IMR-90 (cell line): ENCODE measurements around the gene ANKDD1A. TPM values are rescaled to one million over a fixed set of nuclear protein-coding genes. Genes with fewer than 3 reads are reported as not detected.

ENCODE experiments used
- ATAC-seq: fragments of 200-7000 bp; cut with Tn5 transposase; 2 replicates; pipeline ENCODE4 v1.9.1; 2020; ENCODE audit warnings: low read depth, mild to moderate bottlenecking, moderate library complexity
- BruUV-seq: library from RNA; stranded (reverse); fragments of 400-500 nt; replicated peaks from 2 replicates; lab custom pipeline; 2021; lab: Mats Ljungman, UMichigan
- CTCF ChIA-PET: fragments of 300-600 bp; formaldehyde crosslinking; extraction: SDS; loops from one replicate; lab custom pipeline; 2021; ENCODE audit warnings: antibody characterized with exemption; lab: Yijun Ruan, JAX
- POLR2A ChIA-PET: fragments of 300-600 bp; sonication (Branson Sonifier 250); formaldehyde crosslinking; loops from one replicate; lab custom pipeline; 2022; ENCODE audit warnings: antibody characterized with exemption; ENCODE audit not compliant: unreplicated experiment; lab: Charles Lee
- DNase-seq: peaks from one replicate; pipeline ENCODE4 v3.0.0; 2013
- H2AFZ ChIP-seq: replicated peaks from 2 replicates; pipeline ENCODE3; 2013; ENCODE audit warnings: low read length, mild to moderate bottlenecking; ENCODE audit not compliant: poor library complexity
- H2AK5ac ChIP-seq: 2 replicates; pipeline ENCODE4 v1.6.1; 2013; ENCODE audit warnings: low read depth, low read length, inconsistent platforms
- H2AK9ac ChIP-seq: replicated peaks from 2 replicates; pipeline ENCODE3; 2013; ENCODE audit warnings: mild to moderate bottlenecking, low read depth, low read length, moderate library complexity; ENCODE audit not compliant: poor library complexity
- H2BK120ac ChIP-seq: 2 replicates; pipeline ENCODE4 v1.6.1; 2013; ENCODE audit warnings: low read depth, low read length, inconsistent platforms
- H2BK15ac ChIP-seq: 3 replicates; pipeline ENCODE4 v1.6.1; 2013; ENCODE audit warnings: low read depth, low read length, inconsistent platforms
- H2BK20ac ChIP-seq: 2 replicates; pipeline ENCODE4 v1.6.1; 2013; ENCODE audit warnings: low read depth, mild to moderate bottlenecking, inconsistent platforms, low read length, moderate library complexity
- H2BK5ac ChIP-seq: 2 replicates; pipeline ENCODE4 v1.6.1; 2013; ENCODE audit warnings: mild to moderate bottlenecking, low read depth, low read length, inconsistent platforms; ENCODE audit not compliant: poor library complexity, severe bottlenecking
- H3K14ac ChIP-seq: replicated peaks from 2 replicates; pipeline ENCODE4 v1.6.1; 2013; ENCODE audit warnings: low read depth, low read length, inconsistent platforms
- H3K18ac ChIP-seq: 2 replicates; pipeline ENCODE4 v1.6.1; 2013; ENCODE audit warnings: low read depth, low read length, control low read depth
- H3K23ac ChIP-seq: 2 replicates; pipeline ENCODE4 v1.6.1; 2013; ENCODE audit warnings: low read depth, low read length, inconsistent platforms
- H3K27ac ChIP-seq: 2 replicates; pipeline ENCODE4 v1.5.1; 2013; ENCODE audit warnings: mild to moderate bottlenecking, control low read depth, low read length; ENCODE audit not compliant: insufficient read depth
- H3K27me3 ChIP-seq: 2 replicates; pipeline ENCODE4 v1.6.1; 2013; ENCODE audit warnings: low read length; ENCODE audit not compliant: control insufficient read depth, insufficient read depth
- H3K36me3 ChIP-seq: 2 replicates; pipeline ENCODE4 v1.6.1; 2013; ENCODE audit warnings: low read length, mixed read lengths; ENCODE audit not compliant: control insufficient read depth, insufficient read depth
- H3K4ac ChIP-seq: 2 replicates; pipeline ENCODE4 v1.6.1; 2013; ENCODE audit warnings: low read depth, low read length, inconsistent platforms
- H3K4me1 ChIP-seq: 2 replicates; pipeline ENCODE4 v1.6.1; 2013; ENCODE audit warnings: low read length, mixed read lengths; ENCODE audit not compliant: control insufficient read depth, insufficient read depth
- H3K4me2 ChIP-seq: 2 replicates; pipeline ENCODE4 v1.6.1; 2013; ENCODE audit warnings: low read depth, mild to moderate bottlenecking, control low read depth, low read length, moderate library complexity
- H3K4me3 ChIP-seq: 2 replicates; pipeline ENCODE4 v1.5.1; 2013; ENCODE audit warnings: low read depth, mild to moderate bottlenecking, control low read depth, low read length, moderate library complexity; ENCODE audit not compliant: insufficient read depth
- H3K56ac ChIP-seq: 2 replicates; pipeline ENCODE4 v1.6.1; 2013; ENCODE audit warnings: low read length, inconsistent platforms; ENCODE audit not compliant: insufficient read depth; ENCODE audit errors: extremely low read depth
- H3K79me1 ChIP-seq, 2 experiments: 2 replicates each; pipeline ENCODE4 v1.6.1; 2013; ENCODE audit warnings: low read length in 2 of 2, inconsistent platforms in 1 of 2, low read depth in 1 of 2
- H3K9ac ChIP-seq: 2 replicates; pipeline ENCODE4 v1.6.1; 2013; ENCODE audit warnings: low read depth, low read length, control low read depth
- H3K9me1 ChIP-seq: 2 replicates; pipeline ENCODE4 v1.6.1; 2013; ENCODE audit warnings: low read length, inconsistent platforms; ENCODE audit not compliant: insufficient read depth
- H3K9me3 ChIP-seq: 2 replicates; pipeline ENCODE4 v1.6.1; 2013; ENCODE audit warnings: low read length; ENCODE audit not compliant: control insufficient read depth, insufficient read depth
- H4K20me1 ChIP-seq: 2 replicates; pipeline ENCODE4 v1.6.1; 2013; ENCODE audit warnings: low read length, inconsistent platforms; ENCODE audit not compliant: insufficient read depth
- H4K5ac ChIP-seq: 2 replicates; pipeline ENCODE4 v1.6.1; 2013; ENCODE audit warnings: mild to moderate bottlenecking, low read depth, low read length, control low read depth
- H4K8ac ChIP-seq, 2 experiments: 2 replicates each; pipeline ENCODE4 v1.6.1; 2013; ENCODE audit warnings: low read depth in 2 of 2, low read length in 2 of 2, control low read depth in 1 of 2, inconsistent platforms in 1 of 2
- H4K91ac ChIP-seq: 2 replicates; pipeline ENCODE4 v1.6.1; 2013; ENCODE audit warnings: low read depth, low read length, inconsistent platforms; ENCODE audit not compliant: insufficient read depth
- BHLHE40 ChIP-seq: fragments of 150-350 bp; IDR thresholded peaks from 2 replicates; pipeline ENCODE4 v1.6.1; 2016; ENCODE audit warnings: mild to moderate bottlenecking, low read depth, low read length
- CEBPB ChIP-seq: IDR thresholded peaks from 2 replicates; pipeline ENCODE4 v1.6.1; 2012; ENCODE audit warnings: low read depth, low read length, improper control_type of control experiment
- CHD1 ChIP-seq: IDR thresholded peaks from 2 replicates; pipeline ENCODE4 v1.6.1; 2012; ENCODE audit warnings: low read depth, low read length, improper control_type of control experiment
- FOS ChIP-seq: fragments of 150-350 bp; IDR thresholded peaks from 2 replicates; pipeline ENCODE4 v1.6.1; 2016; ENCODE audit warnings: low read depth, low read length
- MAFK ChIP-seq: IDR thresholded peaks from 2 replicates; pipeline ENCODE4 v1.6.1; 2012; ENCODE audit warnings: low read depth, low read length, improper control_type of control experiment
- MAZ ChIP-seq: IDR thresholded peaks from 2 replicates; pipeline ENCODE4 v1.6.1; 2012; ENCODE audit warnings: low read depth, mild to moderate bottlenecking, low read length, improper control_type of control experiment, moderate library complexity, borderline replicate concordance
- MXI1 ChIP-seq: IDR thresholded peaks from 2 replicates; pipeline ENCODE4 v1.6.1; 2012; ENCODE audit warnings: low read depth, mild to moderate bottlenecking, low read length, moderate library complexity, borderline replicate concordance
- NFE2L2 ChIP-seq: fragments of 150-350 bp; IDR thresholded peaks from 2 replicates; pipeline ENCODE4 v1.6.1; 2016; ENCODE audit warnings: low read depth, mild to moderate bottlenecking, low read length
- POLR2A ChIP-seq: IDR thresholded peaks from 2 replicates; pipeline ENCODE4 v1.6.1; 2012; ENCODE audit warnings: mild to moderate bottlenecking, low read depth, low read length
- RAD21 ChIP-seq: IDR thresholded peaks from 2 replicates; pipeline ENCODE4 v1.6.1; 2012; ENCODE audit warnings: low read length, improper control_type of control experiment
- RCOR1 ChIP-seq: IDR thresholded peaks from 2 replicates; pipeline ENCODE4 v1.6.1; 2012; ENCODE audit warnings: mild to moderate bottlenecking, low read length, improper control_type of control experiment; ENCODE audit not compliant: insufficient replicate concordance
- RFX5 ChIP-seq: IDR thresholded peaks from 2 replicates; pipeline ENCODE4 v1.8.0; 2012; ENCODE audit warnings: low read depth, mild to moderate bottlenecking, low read length, moderate library complexity
- SMC3 ChIP-seq: fragments of 150-350 bp; IDR thresholded peaks from 2 replicates; pipeline ENCODE4 v1.6.1; 2016; ENCODE audit warnings: low read depth, mild to moderate bottlenecking, antibody characterized with exemption, low read length, moderate library complexity
- dilution Hi-C: fragments of 300-500 bp; cut with HindIII; formaldehyde crosslinking; loops from one replicate; pipeline ENCODE4 v1.14.3; 2018; ENCODE audit warnings: low sequenced_read_pairs; ENCODE audit not compliant: unreplicated experiment
- in situ Hi-C: fragments of 300-500 bp; cut with MboI; formaldehyde crosslinking; loops from 3 replicates; pipeline ENCODE4 v1.14.3; 2019; ENCODE audit warnings: low sequenced_read_pairs, inconsistent platforms, mixed read lengths
- intact Hi-C: fragments of 100-400 bp; cut with micrococcal nuclease; formaldehyde crosslinking; loops from 2 replicates; pipeline ENCODE4 v1.10.0; 2022
- polyA plus RNA-seq, 3 experiments: library from polyadenylated mRNA; depleted of rRNA; stranded (reverse); fragments of >200 nt; gene quantifications; 2 replicates each; pipeline ENCODE4 v1.2.3, GENCODE V29; 2012; ENCODE audit warnings: low replicate concordance in 1 of 3
- total RNA-seq: library from RNA; depleted of rRNA; stranded (reverse); fragments of >200 nt; gene quantifications from 2 replicates; pipeline ENCODE4 v1.2.3, GENCODE V29; 2012
- TF ChIP-seq, protein P1 (sequence below): fragments of 150-350 bp; IDR thresholded peaks from 2 replicates; pipeline ENCODE4 v1.6.1; 2016; ENCODE audit warnings: low read depth, mild to moderate bottlenecking, low read length, moderate library complexity, borderline replicate concordance
- TF ChIP-seq, protein P2 (sequence below): fragments of 150-350 bp; IDR thresholded peaks from 2 replicates; pipeline ENCODE4 v1.6.1; 2017; ENCODE audit warnings: mild to moderate bottlenecking, antibody characterized with exemption, low read length, low read depth
- TF ChIP-seq, protein P3 (sequence below): conservative IDR thresholded peaks from 2 replicates; pipeline ENCODE4 v1.5.1; 2012; ENCODE audit warnings: mild to moderate bottlenecking, low read depth, low read length, improper control_type of control experiment

The ANKDD1A gene
- total and polyA plus RNA-seq, 2 of the 4 experiments (the other 2 are of a cell fraction) = 3.6 to 4.9 TPM

DNA sequence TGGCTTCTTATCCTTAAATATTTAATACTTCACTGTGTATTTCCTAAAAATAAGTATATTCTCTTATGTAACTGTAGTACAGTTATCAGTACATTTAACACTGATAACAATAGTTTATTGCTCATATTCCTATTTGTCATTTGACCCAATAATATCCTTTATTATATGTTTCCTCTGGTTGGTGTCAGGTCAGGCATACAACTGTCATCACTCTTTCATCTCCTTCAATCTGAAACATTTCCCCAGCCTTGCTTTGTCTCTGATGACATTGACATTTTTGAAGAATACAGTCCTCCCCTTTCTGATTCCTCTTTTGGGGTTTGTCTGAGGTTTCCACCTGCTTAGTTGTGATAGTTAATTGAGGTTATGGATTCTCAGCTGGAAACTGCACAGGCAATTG, 42.2 kb upstream of the ANKDD1A start:
- H2AFZ ChIP-seq = no peak overlapping the region
- no peaks in the 10 kb centered on the region; the same call in 1 of the 2 replicates for H4K20me1 ChIP-seq
- no peak overlapping the region for H3K14ac ChIP-seq
- no TSS peak for BruUV-seq
- peaks cover 31% of the 10 kb centered on the region for H3K9me1 ChIP-seq
- H3K79me1 ChIP-seq = peaks cover 13 to 61% of the 10 kb centered on the region in 2 experiments; a peak in 3 of 4 replicates
- no peak overlapping the region for H4K5ac ChIP-seq
- peaks cover 35% of the 10 kb centered on the region for H3K4me1 ChIP-seq
- H4K91ac ChIP-seq = no peak overlapping the region
- in situ Hi-C loops (no loop called here), intact Hi-C loops (no loop called here), dilution Hi-C loops (no loop called here)
- no peak overlapping the region for H2BK20ac ChIP-seq
- peaks cover 34% of the 10 kb centered on the region; the same call in 1 of the 2 replicates for H3K36me3 ChIP-seq
- no peak overlapping the region for H3K4me2 ChIP-seq
- ATAC-seq (no peak), DNase-seq (no peak)
- no peak overlapping the region for H2AK5ac ChIP-seq
- H3K9me3 ChIP-seq = no peaks in the 10 kb centered on the region
- no peak overlapping the region for H2BK15ac ChIP-seq
- H3K27me3 ChIP-seq = no peaks in the 10 kb centered on the region
- no peak overlapping the region for H3K9ac ChIP-seq
- TF ChIP-seq CHD1 (no peak), MXI1 (no peak), RFX5 (no peak), MAZ (no peak), FOS (no peak), POLR2A (no peak), MAFK (no peak), RAD21 (no peak), NFE2L2 (no peak), BHLHE40 (no peak), RCOR1 (no peak), SMC3 (no peak), CEBPB (no peak)
- TF ChIP-seq, protein P1, sequence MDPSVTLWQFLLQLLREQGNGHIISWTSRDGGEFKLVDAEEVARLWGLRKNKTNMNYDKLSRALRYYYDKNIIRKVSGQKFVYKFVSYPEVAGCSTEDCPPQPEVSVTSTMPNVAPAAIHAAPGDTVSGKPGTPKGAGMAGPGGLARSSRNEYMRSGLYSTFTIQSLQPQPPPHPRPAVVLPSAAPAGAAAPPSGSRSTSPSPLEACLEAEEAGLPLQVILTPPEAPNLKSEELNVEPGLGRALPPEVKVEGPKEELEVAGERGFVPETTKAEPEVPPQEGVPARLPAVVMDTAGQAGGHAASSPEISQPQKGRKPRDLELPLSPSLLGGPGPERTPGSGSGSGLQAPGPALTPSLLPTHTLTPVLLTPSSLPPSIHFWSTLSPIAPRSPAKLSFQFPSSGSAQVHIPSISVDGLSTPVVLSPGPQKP = no peak
- TF ChIP-seq, protein P2, sequence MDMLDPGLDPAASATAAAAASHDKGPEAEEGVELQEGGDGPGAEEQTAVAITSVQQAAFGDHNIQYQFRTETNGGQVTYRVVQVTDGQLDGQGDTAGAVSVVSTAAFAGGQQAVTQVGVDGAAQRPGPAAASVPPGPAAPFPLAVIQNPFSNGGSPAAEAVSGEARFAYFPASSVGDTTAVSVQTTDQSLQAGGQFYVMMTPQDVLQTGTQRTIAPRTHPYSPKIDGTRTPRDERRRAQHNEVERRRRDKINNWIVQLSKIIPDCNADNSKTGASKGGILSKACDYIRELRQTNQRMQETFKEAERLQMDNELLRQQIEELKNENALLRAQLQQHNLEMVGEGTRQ = no peak
- TF ChIP-seq, protein P3, sequence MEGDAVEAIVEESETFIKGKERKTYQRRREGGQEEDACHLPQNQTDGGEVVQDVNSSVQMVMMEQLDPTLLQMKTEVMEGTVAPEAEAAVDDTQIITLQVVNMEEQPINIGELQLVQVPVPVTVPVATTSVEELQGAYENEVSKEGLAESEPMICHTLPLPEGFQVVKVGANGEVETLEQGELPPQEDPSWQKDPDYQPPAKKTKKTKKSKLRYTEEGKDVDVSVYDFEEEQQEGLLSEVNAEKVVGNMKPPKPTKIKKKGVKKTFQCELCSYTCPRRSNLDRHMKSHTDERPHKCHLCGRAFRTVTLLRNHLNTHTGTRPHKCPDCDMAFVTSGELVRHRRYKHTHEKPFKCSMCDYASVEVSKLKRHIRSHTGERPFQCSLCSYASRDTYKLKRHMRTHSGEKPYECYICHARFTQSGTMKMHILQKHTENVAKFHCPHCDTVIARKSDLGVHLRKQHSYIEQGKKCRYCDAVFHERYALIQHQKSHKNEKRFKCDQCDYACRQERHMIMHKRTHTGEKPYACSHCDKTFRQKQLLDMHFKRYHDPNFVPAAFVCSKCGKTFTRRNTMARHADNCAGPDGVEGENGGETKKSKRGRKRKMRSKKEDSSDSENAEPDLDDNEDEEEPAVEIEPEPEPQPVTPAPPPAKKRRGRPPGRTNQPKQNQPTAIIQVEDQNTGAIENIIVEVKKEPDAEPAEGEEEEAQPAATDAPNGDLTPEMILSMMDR = no peak
- no peak overlapping the region for H3K18ac ChIP-seq
- ChIA-PET POLR2A (no interaction called here), CTCF (no interaction called here)
- no peak overlapping the region for H4K8ac ChIP-seq
- H2BK120ac ChIP-seq = no peak overlapping the region
- H3K4ac ChIP-seq = no peak overlapping the region
- H3K56ac ChIP-seq = no peak overlapping the region
- H3K27ac ChIP-seq = no peak overlapping the region
- H3K4me3 ChIP-seq = no peak overlapping the region
- no peak overlapping the region for H2AK9ac ChIP-seq
- H3K23ac ChIP-seq = no peak overlapping the region
- H2BK5ac ChIP-seq = no peak overlapping the region
